CD4-positive, alpha-beta T cell (primary cell): Measurements from ENCODE around the gene DHCR24. TPM values are rescaled to one million over a fixed set of nuclear protein-coding genes. Genes with fewer than 3 reads are reported as not detected.

Experiments used
- ATAC-seq: fragments of 200-7000 bp; cut with Tn5 transposase; one replicate; pipeline ENCODE4 v1.10.0; 2022; ENCODE audit warnings: mild to moderate bottlenecking; ENCODE audit not compliant: poor library complexity
- CTCF ChIA-PET: fragments of 350-600 bp; sonication (Branson Sonifier 250); formaldehyde crosslinking; loops from one replicate; lab custom pipeline; 2021; ENCODE audit warnings: antibody characterized with exemption, inconsistent platforms; lab: Charles Lee
- POLR2A ChIA-PET: fragments of 350-600 bp; sonication (Branson Sonifier 250); formaldehyde crosslinking; loops from one replicate; lab custom pipeline; 2021; ENCODE audit warnings: antibody characterized with exemption, inconsistent platforms; lab: Charles Lee
- DNase-seq, 14 experiments: peaks; one replicate each; pipeline ENCODE4 v3.0.0-alpha.2; 2013 to 2020; ENCODE audit warnings: mixed read lengths in 2 of 14
- H3K27ac ChIP-seq, 2 donors: one replicate each; pipeline versions ENCODE4 v1.5.1 to v1.7.0; 2013; ENCODE audit warnings: low read length in 2 of 2, low read depth in 1 of 2, mild to moderate bottlenecking in 1 of 2
- H3K27me3 ChIP-seq, 2 experiments: 1 replicate in 1 of 2; 2 replicates in 1 of 2; pipeline versions ENCODE4 v1.6.1 to v1.7.0; 2013; ENCODE audit warnings: low read length in 2 of 2, control low read depth in 1 of 2, mild to moderate bottlenecking in 1 of 2, moderate library complexity in 1 of 2; ENCODE audit not compliant: insufficient read depth in 2 of 2, control insufficient read depth in 1 of 2
- H3K36me3 ChIP-seq: one replicate; pipeline ENCODE4 v1.6.1; 2013; ENCODE audit warnings: low read length, control low read depth; ENCODE audit not compliant: insufficient read depth
- H3K4me1 ChIP-seq: one replicate; pipeline ENCODE4 v1.6.1; 2013; ENCODE audit warnings: low read length, control low read depth; ENCODE audit not compliant: insufficient read depth
- H3K4me3 ChIP-seq: one replicate; pipeline ENCODE4 v1.5.1; 2013; ENCODE audit warnings: mild to moderate bottlenecking, low read length, moderate library complexity
- H3K9me3 ChIP-seq, 2 experiments: 1 replicate in 1 of 2; 2 replicates in 1 of 2; pipeline versions ENCODE4 v1.6.1 to v1.7.0; 2013; ENCODE audit warnings: low read length in 2 of 2, mild to moderate bottlenecking in 2 of 2, control low read depth in 1 of 2, moderate library complexity in 1 of 2; ENCODE audit not compliant: control insufficient read depth in 1 of 2, insufficient read depth in 1 of 2
- H3K27ac Mint-ChIP-seq: one replicate; pipeline ENCODE4 v1.8.0; 2020; ENCODE audit warnings: mixed read lengths
- H3K27me3 Mint-ChIP-seq: one replicate; pipeline ENCODE4 v1.8.0; 2021; ENCODE audit warnings: mixed read lengths
- H3K36me3 Mint-ChIP-seq: one replicate; pipeline ENCODE4 v1.8.0; 2021; ENCODE audit warnings: low read depth, mixed read lengths
- H3K4me1 Mint-ChIP-seq: one replicate; pipeline ENCODE4 v1.8.0; 2021; ENCODE audit warnings: low read depth, mixed read lengths
- H3K4me3 Mint-ChIP-seq: one replicate; pipeline ENCODE4 v1.8.0; 2020; ENCODE audit warnings: mild to moderate bottlenecking, mixed read lengths
- H3K9me3 Mint-ChIP-seq: one replicate; pipeline ENCODE4 v1.8.0; 2020; ENCODE audit warnings: mixed read lengths
- intact Hi-C, 2 experiments: fragments of 100-400 bp; cut with DNase I in 1 of 2; cut with micrococcal nuclease in 1 of 2; formaldehyde crosslinking; loops; one replicate each; pipeline versions ENCODE4 v1.15.1 to v1.9.0; 2023 to 2025; cut with DNase I, micrococcal nuclease
- total RNA-seq, 174 experiments: library from RNA in 2 of 174; stranded (reverse) in 2 of 174; gene quantifications; one replicate each; pipeline ENCODE4 v1.2.3 and lab custom pipeline; 2021 to 2026
- TF ChIP-seq, protein P1 (sequence below): fragments of 200-600 bp; IDR thresholded peaks from one replicate; pipeline ENCODE4 v1.8.0; 2022; ENCODE audit warnings: antibody characterized with exemption, mild to moderate bottlenecking

DHCR24 gene
- total RNA-seq, 2 experiments from 2014 or later = 0.34 to 0.55 TPM

DNA sequence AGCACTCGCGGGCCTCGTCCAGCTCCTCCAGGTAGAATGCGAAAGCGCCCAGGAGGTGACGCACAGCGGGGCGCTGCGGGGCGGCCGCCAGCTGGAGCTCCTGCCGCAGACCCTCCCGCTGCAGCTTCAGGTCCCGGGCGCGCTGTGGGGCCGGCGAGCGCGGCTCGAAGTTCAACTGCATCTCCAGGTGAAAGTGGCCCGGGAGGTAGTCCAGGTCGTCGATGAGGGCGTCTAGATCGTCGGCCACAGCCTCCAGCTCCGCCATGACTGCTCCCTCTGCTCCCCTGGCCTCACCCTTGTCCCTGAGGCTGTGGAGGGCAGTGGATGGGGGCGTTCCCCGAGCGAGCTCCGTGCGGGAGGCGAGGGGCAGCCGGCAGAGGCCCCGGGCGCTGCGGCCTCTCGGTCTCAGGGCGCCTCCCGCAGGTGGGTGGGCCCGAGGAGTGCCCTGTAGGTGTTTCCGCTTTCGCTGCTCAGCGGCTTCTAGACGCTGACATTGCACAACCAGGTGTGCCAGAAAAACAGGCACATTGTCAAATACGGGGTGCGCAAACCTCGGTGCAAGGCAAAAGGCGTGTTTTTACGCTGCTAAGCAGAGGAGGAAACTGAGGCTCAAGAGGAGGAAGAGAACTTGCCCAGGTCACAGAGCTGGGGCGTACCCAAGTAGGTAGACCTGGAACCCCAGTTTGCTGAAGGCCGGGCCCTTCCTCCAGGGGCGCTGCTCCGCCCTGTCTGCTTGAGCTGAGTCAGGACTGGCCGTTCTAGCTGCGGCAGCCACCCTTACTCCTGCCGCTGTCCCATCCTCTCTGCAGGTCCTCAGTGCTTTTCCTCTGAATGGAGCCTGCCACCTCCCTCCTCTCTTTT, 85.9 kb downstream of the DHCR24 start, which contains the start of gene TTC22:
Gene TTC22, minus strand, starts transcription at position 425 of the 861 bp plus-strand sequence. Its CDS starts 160 bp downstream, at position 265.
- Mint-ChIP-seq H3K4me3 (peak within 1 kb of the TSS; percentile 98), H3K36me3 (peaks cover 13% of the 10 kb centered on the region), H3K27me3 (no peaks in the 10 kb centered on the region), H3K9me3 (no peaks in the 10 kb centered on the region), H3K27ac (peak within 1 kb of the TSS; percentile 94), H3K4me1 (peaks cover 63% of the 10 kb centered on the region)
- intact Hi-C loops = loop anchor here in 1 of 2 experiments (2.0 to 5.0 kb wide), 2 partner anchors 86 to 394 kb away; partner anchors contain the start of genes SSBP3 and TTC4
- Histone ChIP-seq H3K9me3 (no peaks in the 10 kb centered on the region), H3K27me3 (no peaks in the 10 kb centered on the region), H3K36me3 (peaks cover 6% of the 10 kb centered on the region), H3K4me1 (peaks cover 58% of the 10 kb centered on the region), H3K27ac (peak within 1 kb of the TSS; percentile 33 to 57), H3K4me3 (peak within 1 kb of the TSS; percentile 82)
- peak; percentile 87 for ATAC-seq
- CTCF ChIA-PET = interaction anchor here (0.5 to 2.4 kb wide), 13 partner anchors 8 to 940 kb away, joined by 3 to 16 read pairs (median 4); partner anchors contain the start of genes PARS2 and TTC4
- DNase-seq = peak; percentile 43 to 83 (median 68)
- POLR2A ChIA-PET = interaction anchor here (0.6 to 3.3 kb wide), 14 partner anchors 9 to 1387 kb away, joined by 3 to 16 read pairs (median 4); partner anchors contain the start of genes CYB5RL, DHCR24, IFT25 and LRRC42
- TF ChIP-seq, protein P1, sequence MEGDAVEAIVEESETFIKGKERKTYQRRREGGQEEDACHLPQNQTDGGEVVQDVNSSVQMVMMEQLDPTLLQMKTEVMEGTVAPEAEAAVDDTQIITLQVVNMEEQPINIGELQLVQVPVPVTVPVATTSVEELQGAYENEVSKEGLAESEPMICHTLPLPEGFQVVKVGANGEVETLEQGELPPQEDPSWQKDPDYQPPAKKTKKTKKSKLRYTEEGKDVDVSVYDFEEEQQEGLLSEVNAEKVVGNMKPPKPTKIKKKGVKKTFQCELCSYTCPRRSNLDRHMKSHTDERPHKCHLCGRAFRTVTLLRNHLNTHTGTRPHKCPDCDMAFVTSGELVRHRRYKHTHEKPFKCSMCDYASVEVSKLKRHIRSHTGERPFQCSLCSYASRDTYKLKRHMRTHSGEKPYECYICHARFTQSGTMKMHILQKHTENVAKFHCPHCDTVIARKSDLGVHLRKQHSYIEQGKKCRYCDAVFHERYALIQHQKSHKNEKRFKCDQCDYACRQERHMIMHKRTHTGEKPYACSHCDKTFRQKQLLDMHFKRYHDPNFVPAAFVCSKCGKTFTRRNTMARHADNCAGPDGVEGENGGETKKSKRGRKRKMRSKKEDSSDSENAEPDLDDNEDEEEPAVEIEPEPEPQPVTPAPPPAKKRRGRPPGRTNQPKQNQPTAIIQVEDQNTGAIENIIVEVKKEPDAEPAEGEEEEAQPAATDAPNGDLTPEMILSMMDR = peak; percentile 84

DNA sequence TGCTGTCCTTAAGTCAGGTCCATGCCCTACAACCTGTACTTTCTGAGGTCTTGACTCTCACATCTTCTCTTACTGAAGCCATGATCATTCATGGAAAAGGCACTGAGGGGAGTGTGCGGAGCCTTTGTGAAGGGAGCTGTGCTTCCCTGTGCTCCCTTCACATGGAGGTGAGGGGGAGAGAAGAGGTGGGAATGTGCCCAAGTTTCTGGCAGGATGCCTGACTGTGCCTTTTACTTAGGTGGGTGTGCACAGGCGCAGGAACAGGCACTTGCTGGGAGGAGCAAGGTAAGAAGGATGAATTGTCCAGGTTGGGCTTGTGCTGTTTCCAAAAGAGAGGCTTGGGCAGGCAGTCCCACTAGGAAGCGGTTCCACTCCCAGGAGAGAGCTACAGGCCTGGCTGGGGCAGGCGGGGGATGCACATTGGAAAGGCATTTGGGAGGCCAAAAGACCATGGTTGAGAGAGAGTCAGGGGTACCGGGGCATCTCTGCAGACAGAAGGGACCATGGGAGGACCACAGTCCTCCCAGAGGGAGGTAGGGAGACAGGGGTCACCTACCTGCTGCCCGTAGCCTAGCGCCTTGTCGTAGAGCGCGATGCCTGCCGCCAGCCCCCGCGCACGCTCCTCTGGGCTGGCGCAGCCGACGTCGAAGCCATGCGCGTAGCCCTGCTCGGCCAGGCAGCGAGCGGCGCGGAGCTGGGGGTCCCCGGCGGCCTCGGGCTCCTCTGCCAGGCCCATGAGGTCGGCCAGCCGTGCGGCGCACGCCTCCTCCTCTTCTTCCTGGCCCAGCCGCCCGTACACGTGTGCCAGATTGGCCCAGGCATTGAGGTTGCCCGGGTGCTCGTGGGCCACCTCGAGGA, 86.7 kb downstream of the DHCR24 start:
- Mint-ChIP-seq H3K27me3 (no peaks in the 10 kb centered on the region), H3K4me1 (peaks cover 63% of the 10 kb centered on the region), H3K4me3 (peak overlapping the region; percentile 98), H3K27ac (peak overlapping the region; percentile 85), H3K9me3 (no peaks in the 10 kb centered on the region), H3K36me3 (peaks cover 21% of the 10 kb centered on the region)
- CTCF ChIA-PET = interaction anchor here (1.3 to 2.4 kb wide), 8 partner anchors 9 to 939 kb away, joined by 3 to 16 read pairs (median 4); partner anchors contain the start of gene PARS2
- intact Hi-C loops = loop anchor here in 1 of 2 experiments (2.0 to 5.0 kb wide), 2 partner anchors 85 to 393 kb away; partner anchors contain the start of genes SSBP3 and TTC4
- peak in 1 of 14 experiments; percentile 9 for DNase-seq
- POLR2A ChIA-PET = interaction anchor here (0.6 to 3.3 kb wide), 9 partner anchors 8 to 855 kb away, joined by 3 to 16 read pairs (median 6); partner anchors contain the start of genes CYB5RL, DHCR24, IFT25 and LRRC42
- Histone ChIP-seq H3K27me3 (no peaks in the 10 kb centered on the region), H3K27ac (peak overlapping the region; percentile 7 to 57), H3K4me3 (peak overlapping the region; percentile 82), H3K9me3 (no peaks in the 10 kb centered on the region), H3K4me1 (peaks cover 55% of the 10 kb centered on the region), H3K36me3 (peaks cover 11% of the 10 kb centered on the region)
- ATAC-seq = no peak
- TF ChIP-seq, protein P1 = no peak

Other genes with a start within 250 kb of the DHCR24 start
- under 1 TPM; 0.14 to 0.19 TPM for gene MROH7, start 245.4 kb downstream of the DHCR24 start, total RNA-seq
- gene TTC4, start 171.3 kb downstream of the DHCR24 start, total RNA-seq = 1 to 10 TPM; 7.3 to 7.6 TPM
- gene PARS2, start 122.7 kb downstream of the DHCR24 start, total RNA-seq = not detected
- 1 to 10 TPM; 4.4 to 4.5 TPM for gene TTC22, start 85.9 kb downstream of the DHCR24 start, total RNA-seq
- not detected for gene TMEM61, start 93.4 kb upstream of the DHCR24 start, total RNA-seq
- not detected for gene BSND, start 111.7 kb upstream of the DHCR24 start, total RNA-seq
- not detected for gene PCSK9, start 152.4 kb upstream of the DHCR24 start, total RNA-seq